ENCODE measurements around the gene ROR2. TPM values are rescaled to one million over a fixed set of nuclear protein-coding genes. Genes with fewer than 3 reads are reported as not detected.

Gene ROR2
- total RNA-seq, 1 donor, result 3.0 TPM

GRCh38 chr9:91927922-91928510 is 22.0 kb downstream of the ROR2 start:
- no peak for TF ChIP-seq CTCF (IDR thresholded peaks at IDR 0.05; ENCODE audit: insufficient read depth, low read depth, low read length)
- no peak overlapping the region for H3K4me3 ChIP-seq (ENCODE audit: low read depth, low read length)
- no peak for DNase-seq (ENCODE audit: low read depth)

GRCh38 chr9:91924090-91924489 is 25.9 kb downstream of the ROR2 start:
- no peak for DNase-seq (ENCODE audit: low read depth)
- TF ChIP-seq CTCF (IDR thresholded peaks at IDR 0.05; ENCODE audit: insufficient read depth, low read depth, low read length), result no peak
- no peak overlapping the region for H3K4me3 ChIP-seq (ENCODE audit: low read depth, low read length)

- no peak for TF ChIP-seq CTCF (IDR thresholded peaks at IDR 0.05; ENCODE audit: insufficient read depth, low read depth, low read length)
- DNase-seq (ENCODE audit: low read depth), result no peak
Measured at GRCh38 chr9:91923145-91923544, 26.9 kb downstream of the ROR2 start.

GRCh38 chr9:91921371-91921770 is 28.7 kb downstream of the ROR2 start:
- no peak for DNase-seq (ENCODE audit: low read depth)
- no peak for TF ChIP-seq CTCF (IDR thresholded peaks at IDR 0.05; ENCODE audit: insufficient read depth, low read depth, low read length)
- H3K4me3 ChIP-seq (ENCODE audit: low read depth, low read length), result no peak overlapping the region

More at GRCh38 chr9:91923145-91923544, 26.9 kb downstream of the ROR2 start:
- H3K4me3 ChIP-seq (ENCODE audit: low read depth, low read length), result no peak overlapping the region

GRCh38 chr9:91920630-91921350 is 29.2 kb downstream of the ROR2 start:
- no peak for TF ChIP-seq CTCF (IDR thresholded peaks at IDR 0.05; ENCODE audit: insufficient read depth, low read depth, low read length)
- no peak for DNase-seq (ENCODE audit: low read depth)
- no peak overlapping the region for H3K4me3 ChIP-seq (ENCODE audit: low read depth, low read length)

- TF ChIP-seq CTCF (IDR thresholded peaks at IDR 0.05; ENCODE audit: insufficient read depth, low read depth, low read length), result no peak
- H3K4me3 ChIP-seq (ENCODE audit: low read depth, low read length), result no peak overlapping the region
- no peak for DNase-seq (ENCODE audit: low read depth)
Measured at GRCh38 chr9:91919621-91920020, 30.4 kb downstream of the ROR2 start.

Data from fibroblast of villous mesenchyme (primary cell).